PC-3 (cell line): ENCODE results near the gene TBPL1. TPM values are rescaled to one million over a fixed set of nuclear protein-coding genes. Genes with fewer than 3 reads are reported as not detected.

Experiments
- ATAC-seq: fragments of 200-7000 bp; cut with Tn5 transposase; 2 replicates; pipeline ENCODE4 v1.9.1; 2020; ENCODE audit warnings: mild to moderate bottlenecking, moderate library complexity
- BruUV-seq: library from RNA; stranded (reverse); fragments of 400-500 nt; replicated peaks from 2 replicates; lab custom pipeline; 2021; lab: Mats Ljungman, UMichigan
- CTCF ChIA-PET: fragments of 300-600 bp; sonication (Branson Sonifier 250); formaldehyde crosslinking; loops from one replicate; lab custom pipeline; 2022; ENCODE audit warnings: antibody characterized with exemption; lab: Charles Lee
- POLR2A ChIA-PET: fragments of 300-600 bp; sonication (Branson Sonifier 250); formaldehyde crosslinking; loops from one replicate; lab custom pipeline; 2022; ENCODE audit warnings: antibody characterized with exemption; ENCODE audit not compliant: unreplicated experiment; lab: Charles Lee
- DNase-seq: peaks from one replicate; pipeline ENCODE4 v3.0.0-alpha.2; 2015
- H2AFZ ChIP-seq: fragments of 300-600 bp; sonication (generic); 2 replicates; pipeline ENCODE4 v1.6.0; 2016; ENCODE audit warnings: antibody characterized with exemption, low read length
- H3F3A ChIP-seq: fragments of 300-600 bp; sonication (generic); one replicate; pipeline ENCODE4 v1.6.0; 2017; ENCODE audit warnings: antibody characterized with exemption, low read length, control low read depth, mild to moderate bottlenecking; ENCODE audit not compliant: unreplicated experiment
- H3K27ac ChIP-seq: fragments of 300-600 bp; sonication (generic); 2 replicates; pipeline ENCODE4 v1.5.1; 2016; ENCODE audit warnings: mild to moderate bottlenecking, low read length
- H3K27me3 ChIP-seq: fragments of 300-600 bp; sonication (generic); 2 replicates; pipeline ENCODE4 v1.6.1; 2016; ENCODE audit warnings: low read length, mixed read lengths
- H3K36me3 ChIP-seq: fragments of 300-600 bp; sonication (generic); 2 replicates; pipeline ENCODE4 v1.6.1; 2016; ENCODE audit warnings: low read depth, mixed run types, low read length, mixed read lengths
- H3K4me1 ChIP-seq: fragments of 300-600 bp; sonication (generic); 2 replicates; pipeline ENCODE4 v1.5.1; 2016; ENCODE audit warnings: low read length; ENCODE audit not compliant: insufficient read depth
- H3K4me2 ChIP-seq: fragments of 300-600 bp; sonication (generic); 2 replicates; pipeline ENCODE4 v1.6.0; 2016; ENCODE audit warnings: low read length
- H3K4me3 ChIP-seq: fragments of 300-600 bp; sonication (generic); 2 replicates; pipeline ENCODE4 v1.5.1; 2016; ENCODE audit warnings: mild to moderate bottlenecking, low read length, mixed read lengths
- H3K79me2 ChIP-seq: fragments of 300-600 bp; sonication (generic); 2 replicates; pipeline ENCODE4 v1.6.1; 2017; ENCODE audit warnings: low read length, mixed read lengths
- H3K9ac ChIP-seq: fragments of 300-600 bp; sonication (generic); 2 replicates; pipeline ENCODE4 v1.6.0; 2016; ENCODE audit warnings: mild to moderate bottlenecking, low read length
- H3K9me2 ChIP-seq: fragments of 300-600 bp; sonication (generic); replicated peaks from 2 replicates; pipeline ENCODE4 v1.6.1; 2016; ENCODE audit warnings: mixed run types, low read length, mixed read lengths
- H3K9me3 ChIP-seq: fragments of 300-600 bp; sonication (generic); 2 replicates; pipeline ENCODE4 v1.6.1; 2016; ENCODE audit warnings: low read length, mixed read lengths
- H4K20me1 ChIP-seq: fragments of 300-600 bp; sonication (generic); 2 replicates; pipeline ENCODE4 v1.6.1; 2016; ENCODE audit warnings: low read length, mixed read lengths
- EZH2 ChIP-seq: fragments of 300-600 bp; sonication (generic); IDR thresholded peaks from one replicate; pipeline ENCODE4 v1.6.1; 2017; ENCODE audit warnings: antibody characterized with exemption, mild to moderate bottlenecking, low read length; ENCODE audit not compliant: unreplicated experiment
- EZH2phosphoT487 ChIP-seq: fragments of 300-600 bp; sonication (generic); IDR thresholded peaks from 2 replicates; pipeline ENCODE4 v1.6.1; 2018; ENCODE audit warnings: mild to moderate bottlenecking, antibody characterized with exemption, low read length, borderline replicate concordance
- intact Hi-C: fragments of 100-400 bp; cut with micrococcal nuclease; formaldehyde crosslinking; loops from 2 replicates; pipeline ENCODE4 v1.9.0; 2023
- total RNA-seq: library from RNA; depleted of rRNA; stranded (reverse); fragments of >200 nt; gene quantifications from 2 replicates; pipeline ENCODE4 v1.2.3, GENCODE V29; 2014
- TF ChIP-seq, protein P1 (sequence below): fragments of 300-600 bp; sonication (generic); conservative IDR thresholded peaks from 2 replicates; pipeline ENCODE4 v1.5.1; 2017; ENCODE audit warnings: antibody characterized with exemption, low read depth, mild to moderate bottlenecking, low read length

Gene TBPL1
- total RNA-seq, 1 experiment from 2014 or later = 30.8 TPM

DNA sequence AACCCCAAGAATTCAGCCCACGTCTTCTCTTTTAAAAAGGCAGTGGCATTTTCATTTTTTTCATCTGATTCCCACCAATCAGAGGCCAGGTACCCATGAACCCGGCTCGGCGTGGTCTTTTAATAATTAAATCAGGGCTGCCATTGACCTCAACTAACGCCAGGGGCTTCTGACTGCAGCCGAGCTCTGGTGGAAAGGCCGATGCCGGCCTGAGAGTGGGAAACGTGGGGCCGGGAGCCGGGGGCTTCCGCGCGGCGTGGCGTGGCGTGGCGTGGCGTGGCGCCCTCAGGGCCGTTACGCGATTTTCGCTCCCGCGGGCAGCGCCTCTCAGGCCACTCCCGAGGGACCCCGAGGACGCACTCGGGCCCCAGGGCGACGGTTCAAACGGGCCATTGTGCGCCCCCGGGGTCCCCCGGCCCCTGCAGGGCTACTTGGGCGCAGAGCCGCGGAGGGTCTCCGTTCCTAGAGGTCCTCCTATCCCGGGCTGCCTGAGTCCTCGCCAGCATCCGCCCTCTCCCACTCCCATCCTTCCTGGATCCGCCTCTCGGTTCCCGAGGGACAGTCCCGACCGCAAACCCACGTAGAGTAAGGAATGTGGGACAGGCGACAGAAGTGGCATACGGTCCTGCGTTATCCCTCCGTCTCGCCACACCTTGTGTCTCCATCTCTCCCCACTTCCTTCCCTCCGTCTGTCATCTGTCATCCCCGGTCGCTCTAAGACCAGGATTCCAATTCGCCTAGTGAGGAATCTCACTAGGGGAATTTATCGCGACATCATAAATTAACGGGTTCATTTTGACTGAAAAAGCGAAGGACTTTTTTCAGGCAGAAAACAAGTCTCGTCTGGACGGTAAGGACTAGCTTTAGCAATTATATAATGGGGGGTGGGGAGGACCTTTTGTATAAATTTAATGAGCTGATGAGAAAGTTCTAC is 876 bp upstream of the TBPL1 start:
- TSS peak; percentile 82 for BruUV-seq
- no peaks in the 10 kb centered on the region for H3K36me3 ChIP-seq
- peak overlapping the region; percentile 84 for H3K4me2 ChIP-seq
- peaks cover 18% of the 10 kb centered on the region for H3K4me1 ChIP-seq
- H3K27me3 ChIP-seq = no peaks in the 10 kb centered on the region
- DNase-seq (peak; percentile 66), ATAC-seq (peak; percentile 64)
- H3K9me3 ChIP-seq = no peaks in the 10 kb centered on the region
- TF ChIP-seq, protein P1, sequence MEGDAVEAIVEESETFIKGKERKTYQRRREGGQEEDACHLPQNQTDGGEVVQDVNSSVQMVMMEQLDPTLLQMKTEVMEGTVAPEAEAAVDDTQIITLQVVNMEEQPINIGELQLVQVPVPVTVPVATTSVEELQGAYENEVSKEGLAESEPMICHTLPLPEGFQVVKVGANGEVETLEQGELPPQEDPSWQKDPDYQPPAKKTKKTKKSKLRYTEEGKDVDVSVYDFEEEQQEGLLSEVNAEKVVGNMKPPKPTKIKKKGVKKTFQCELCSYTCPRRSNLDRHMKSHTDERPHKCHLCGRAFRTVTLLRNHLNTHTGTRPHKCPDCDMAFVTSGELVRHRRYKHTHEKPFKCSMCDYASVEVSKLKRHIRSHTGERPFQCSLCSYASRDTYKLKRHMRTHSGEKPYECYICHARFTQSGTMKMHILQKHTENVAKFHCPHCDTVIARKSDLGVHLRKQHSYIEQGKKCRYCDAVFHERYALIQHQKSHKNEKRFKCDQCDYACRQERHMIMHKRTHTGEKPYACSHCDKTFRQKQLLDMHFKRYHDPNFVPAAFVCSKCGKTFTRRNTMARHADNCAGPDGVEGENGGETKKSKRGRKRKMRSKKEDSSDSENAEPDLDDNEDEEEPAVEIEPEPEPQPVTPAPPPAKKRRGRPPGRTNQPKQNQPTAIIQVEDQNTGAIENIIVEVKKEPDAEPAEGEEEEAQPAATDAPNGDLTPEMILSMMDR = peak; percentile 30; the same call in 1 of the 2 replicates
- TF ChIP-seq EZH2 = no peak
- peak overlapping the region; percentile 92 for H2AFZ ChIP-seq
- peaks cover 41% of the 10 kb centered on the region for H3K79me2 ChIP-seq
- CTCF ChIA-PET = interaction anchor here (0.7 kb wide), 1 partner anchor 27 kb away, joined by 3 read pairs; no protein-coding TSS in a partner anchor
- H3K9me2 ChIP-seq = no peaks in the 10 kb centered on the region
- peak overlapping the region; percentile 81 for H3K9ac ChIP-seq
- no peaks in the 10 kb centered on the region; the same call in 1 of the 2 replicates for H4K20me1 ChIP-seq
- H3K4me3 ChIP-seq = peak overlapping the region; percentile 77
- intact Hi-C loops = no loop called here
- peak overlapping the region; percentile 61 for H3K27ac ChIP-seq
- H3F3A ChIP-seq = no peaks in the 10 kb centered on the region
- POLR2A ChIA-PET = no interaction called here

DNA sequence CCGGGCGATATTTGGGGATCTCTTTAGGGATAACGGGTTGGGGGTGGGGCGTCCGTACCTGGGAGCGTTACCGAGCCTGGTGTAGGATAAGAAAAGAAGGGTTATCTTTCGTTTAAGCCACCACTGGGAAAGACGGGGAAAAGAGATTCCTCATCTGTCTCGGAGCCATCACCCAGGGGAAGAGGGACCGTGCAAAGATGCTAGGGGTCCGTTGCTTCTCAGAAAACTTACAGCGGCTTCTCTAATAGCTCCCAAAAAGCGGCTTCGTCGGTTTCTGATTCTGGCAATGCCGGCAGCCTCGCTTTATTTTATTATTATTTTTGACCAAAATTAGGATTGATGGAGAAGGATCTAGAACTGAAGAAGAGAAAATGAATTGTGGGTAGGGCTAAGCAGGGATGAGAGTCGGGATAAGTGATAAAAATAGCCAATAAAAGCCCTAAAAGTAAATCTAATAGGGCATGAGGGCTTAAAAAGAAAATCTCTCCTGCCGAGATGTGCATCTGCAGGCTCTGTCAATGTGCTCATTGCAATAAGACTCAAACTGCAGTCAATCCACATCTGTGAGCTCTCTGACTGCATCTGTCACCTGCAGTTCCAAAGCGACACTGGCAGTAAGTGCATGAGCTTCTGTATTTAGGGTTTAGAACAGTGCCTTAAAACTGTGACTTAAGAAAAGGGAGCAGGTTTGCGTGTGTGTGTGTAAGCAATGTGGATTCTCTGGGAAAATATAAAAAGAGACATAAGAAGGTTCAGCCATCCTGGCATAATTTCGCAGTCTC is 801 bp downstream of the TBPL1 start:
- CTCF ChIA-PET = no interaction called here
- Histone ChIP-seq H3K4me2 (peak overlapping the region; percentile 84), H3F3A (no peaks in the 10 kb centered on the region), H3K9me2 (no peaks in the 10 kb centered on the region), H3K4me3 (peak overlapping the region; percentile 77), H3K27me3 (no peaks in the 10 kb centered on the region), H3K9ac (peak overlapping the region; percentile 81), H3K9me3 (no peaks in the 10 kb centered on the region), H3K27ac (no peak overlapping the region), H2AFZ (peak overlapping the region; percentile 92), H4K20me1 (no peaks in the 10 kb centered on the region; the same call in 1 of the 2 replicates), H3K79me2 (peaks cover 56% of the 10 kb centered on the region), H3K36me3 (no peaks in the 10 kb centered on the region), H3K4me1 (peaks cover 18% of the 10 kb centered on the region)
- no peak for DNase-seq
- intact Hi-C loops = no loop called here
- POLR2A ChIA-PET = interaction anchor here (0.6 kb wide), 1 partner anchor 540 kb away, joined by 6 read pairs; no protein-coding TSS in a partner anchor
- no peak for TF ChIP-seq EZH2
- TF ChIP-seq EZH2phosphoT487 = no peak
- TF ChIP-seq, protein P1 = no peak
- TSS peak; percentile 31 for BruUV-seq
- no peak for ATAC-seq
